HL-60/S4 treated with retinoic acid at 250 ng/mL for 4 days and 3 days (cell line): ENCODE measurements around the gene DET1.

Experiments used
- in situ Hi-C: fragments of 300-500 bp; cut with MboI; formaldehyde crosslinking; loops from 2 replicates; pipeline ENCODE4 v1.7.0; 2022; ENCODE audit warnings: low sequenced_read_pairs

Gene DET1

DNA sequence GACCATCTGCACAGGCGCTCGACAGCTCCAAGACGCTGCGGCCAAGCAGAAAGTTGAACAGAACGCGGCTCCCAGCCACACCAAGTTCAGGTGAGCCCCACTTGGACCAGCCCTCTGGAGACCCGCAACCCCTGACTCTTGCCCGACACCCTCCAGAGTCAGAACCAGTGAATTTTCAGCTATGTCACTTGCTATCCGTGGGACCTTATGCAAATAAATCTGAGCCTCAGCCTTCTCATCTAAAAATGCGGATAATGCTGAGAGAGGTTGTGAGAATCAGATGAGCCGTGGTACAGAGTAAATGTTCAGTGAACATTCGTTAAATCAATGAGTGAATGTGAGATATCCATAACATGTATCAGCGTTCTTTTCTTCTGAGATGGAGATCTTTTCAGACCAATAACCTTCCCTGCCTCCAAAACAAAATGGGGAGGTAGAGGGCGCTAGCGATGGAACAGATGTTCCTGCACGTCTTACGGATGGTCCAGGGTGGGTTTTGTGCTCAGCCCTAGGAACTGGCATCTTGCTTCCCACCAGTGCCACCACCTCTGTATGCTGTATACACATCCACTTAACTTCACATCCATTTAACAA is 78.4 kb downstream of the DET1 start:
- in situ Hi-C loops = no loop called here

DNA sequence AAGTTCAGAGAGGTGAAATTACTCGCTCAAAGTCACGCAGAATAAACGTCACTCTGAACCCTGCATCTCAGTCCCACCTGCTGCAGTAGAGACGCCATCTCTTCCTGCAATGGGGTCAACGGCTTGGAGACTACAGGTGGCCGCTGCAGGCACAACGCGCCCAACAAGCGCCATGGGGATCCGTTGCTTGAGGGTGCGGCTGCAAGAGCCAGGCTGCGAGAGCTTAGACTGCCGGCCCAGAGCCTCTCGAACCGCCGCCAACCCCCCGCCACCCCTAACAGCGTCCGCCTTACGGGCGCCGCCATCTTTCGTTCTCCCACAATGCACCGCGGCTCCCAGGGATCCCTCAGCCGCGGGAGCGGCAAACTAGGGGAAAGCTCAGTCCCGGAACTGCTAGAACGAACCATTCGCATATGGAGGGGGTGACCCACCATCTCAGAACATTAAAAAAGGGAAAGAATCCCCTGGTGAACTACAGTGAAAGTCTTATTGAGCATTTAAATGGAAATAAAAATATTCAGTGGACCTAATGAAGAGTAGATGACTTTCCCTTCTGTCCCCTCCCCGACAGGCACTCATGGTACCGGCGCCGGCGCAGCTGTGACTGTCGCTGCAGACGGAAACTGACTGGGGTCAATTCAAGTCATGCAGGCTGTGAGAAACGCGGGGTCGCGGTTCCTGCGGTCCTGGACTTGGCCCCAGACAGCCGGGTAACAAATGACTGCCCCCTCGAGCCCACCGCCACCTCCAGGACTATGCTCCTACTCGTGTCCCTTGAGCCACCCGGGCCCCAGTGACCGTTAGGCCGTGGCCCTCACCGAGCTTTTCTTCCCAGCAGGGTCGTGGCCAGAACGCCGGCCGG is 79.2 kb downstream of the DET1 start, which contains the start of the genes MRPL46 and MRPS11:
Gene MRPL46 (minus strand): TSS at position 316 of the 862 bp plus-strand sequence. CDS start 11 bp downstream, at position 305.
Gene MRPS11 (plus strand): TSS at position 636 of the 862 bp plus-strand sequence. CDS start 10 bp downstream, at position 646.
- in situ Hi-C loops = no loop called here

DNA sequence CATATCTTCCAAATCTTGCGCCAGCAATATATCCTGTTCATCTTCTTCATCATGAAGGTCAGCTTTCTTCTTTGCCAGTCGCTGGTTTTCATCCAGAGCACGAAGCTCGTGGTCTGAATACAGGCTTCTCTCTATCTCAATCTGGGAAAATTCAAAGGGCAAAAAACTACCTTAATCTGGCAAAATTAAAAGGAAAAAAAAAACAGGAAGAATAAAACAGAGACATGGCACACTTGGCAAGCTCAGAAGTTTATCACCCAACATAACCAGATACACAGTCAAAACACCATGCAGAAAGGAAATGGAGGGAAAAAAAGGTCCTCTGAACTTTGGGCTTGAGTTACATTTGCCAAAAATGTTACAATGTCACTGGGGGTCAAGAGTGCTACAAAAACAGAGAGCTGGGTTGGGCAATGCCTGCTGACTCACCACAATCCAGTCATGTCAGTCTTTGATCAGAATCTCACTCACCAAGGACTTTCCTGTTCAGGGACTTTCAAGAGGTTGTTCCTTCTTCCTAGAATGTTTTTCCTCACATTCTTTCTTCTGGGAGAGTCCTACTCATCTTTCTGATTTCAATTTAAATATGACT is 80.8 kb downstream of the DET1 start:
- in situ Hi-C loops = no loop called here

DNA sequence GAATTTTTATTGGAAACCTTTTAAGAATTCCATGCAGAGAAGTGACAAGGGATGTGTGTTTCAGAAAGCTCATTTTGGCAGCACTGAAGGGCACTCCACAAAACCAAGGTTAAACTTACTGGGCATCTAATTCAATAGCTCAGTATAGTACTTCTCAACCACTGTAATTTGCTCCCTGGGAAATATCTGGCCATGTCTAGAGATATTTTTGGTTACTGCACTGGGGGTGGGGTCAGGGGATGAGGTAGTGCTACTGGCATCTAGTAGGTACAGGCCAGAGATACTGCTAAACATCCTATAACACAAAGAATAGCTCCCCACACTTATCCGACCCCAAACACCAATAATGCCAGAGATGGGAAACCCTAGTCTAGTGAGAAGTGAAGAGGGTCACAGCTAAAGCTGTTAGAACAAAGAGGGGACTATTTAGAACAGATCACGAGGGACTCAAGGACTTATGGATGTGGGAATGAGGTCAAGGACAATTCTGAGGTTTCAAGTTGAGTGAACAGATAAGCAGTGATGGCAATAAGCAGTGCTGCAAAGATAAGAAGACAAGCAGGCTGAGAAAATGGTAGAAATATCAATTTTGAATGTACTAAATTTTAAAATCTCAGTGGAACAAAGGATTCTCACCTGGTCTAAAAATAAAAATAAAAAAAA is 82.5 kb downstream of the DET1 start:
- in situ Hi-C loops = no loop called here
